Left lung (tissue), 10 donors: ENCODE results near the gene DPYSL5. TPM values are rescaled to one million over a fixed set of nuclear protein-coding genes. Genes with fewer than 3 reads are reported as not detected.
A peak's percentile ranks its signal among the peaks of the same experiment; 100 is the strongest.

ENCODE experiments used
- ATAC-seq: fragments of 200-7000 bp; cut with Tn5 transposase; one replicate; pipeline ENCODE4 v1.9.1; 2020; ENCODE audit warnings: moderate library complexity
- DNase-seq, 4 donors: peaks; one replicate each; pipeline ENCODE4 v3.0.0-alpha.2; 2013 to 2020
- H3K27ac ChIP-seq, 2 donors: fragments of 200-600 bp; sonication (generic) in 1 of 2; one replicate each; pipeline versions ENCODE4 v1.5.0 to v1.8.0; 2020 to 2021
- H3K27me3 ChIP-seq, 2 donors: fragments of 200-600 bp; sonication (generic) in 1 of 2; one replicate each; pipeline versions ENCODE4 v1.5.0 to v1.8.0; 2020 to 2021
- H3K36me3 ChIP-seq, 2 donors: fragments of 200-600 bp; sonication (generic) in 1 of 2; one replicate each; pipeline versions ENCODE4 v1.5.0 to v1.8.0; 2020 to 2021
- H3K4me1 ChIP-seq, 2 donors: fragments of 200-600 bp; one replicate each; pipeline ENCODE4 v1.8.0; 2021
- H3K4me3 ChIP-seq, 2 donors: fragments of 200-600 bp; sonication (generic) in 1 of 2; one replicate each; pipeline versions ENCODE4 v1.5.0 to v1.8.0; 2020 to 2021; ENCODE audit warnings: mild to moderate bottlenecking in 1 of 2
- H3K9me3 ChIP-seq, 2 donors: fragments of 200-600 bp; sonication (generic) in 1 of 2; one replicate each; pipeline versions ENCODE4 v1.5.0 to v1.8.0; 2020 to 2021
- CTCF ChIP-seq, 2 donors: fragments of 200-600 bp; sonication (generic) in 1 of 2; IDR thresholded peaks; one replicate each; pipeline versions ENCODE4 v1.5.0 to v1.8.0; 2021; ENCODE audit warnings: antibody characterized with exemption in 2 of 2
- intact Hi-C, 2 donors: fragments of 100-400 bp; cut with DNase I; formaldehyde crosslinking; loops; one replicate each; pipeline versions ENCODE4 v1.11.2 to v1.14.2; 2022
- polyA plus RNA-seq, 6 donors: library from polyadenylated mRNA; unstranded; fragments of 120-200 nt; gene quantifications; one replicate each; pipeline ENCODE4 v1.2.1, GENCODE V29; 2013; ENCODE audit not compliant: insufficient read length in 6 of 6
- total RNA-seq, 2 donors: library from RNA; stranded (reverse); fragmentation: NEBNext Ultra II Directional; extraction: Animal tissue kit (Norgen Biotek cat#: 25700); gene quantifications; one replicate each; pipeline ENCODE4 v1.2.1, GENCODE V29; 2021
- donor health status: DM: no; HTN: yes; CAD: no.
- donor health status: DM: no; HTN: no; CAD: no.

DPYSL5 gene
- total and polyA plus RNA-seq, 8 donors, result 0.07 to 0.37 (median 0.23) TPM; not detected in 2

GRCh38 chr2:26843041-26843440 is 4.9 kb upstream of the DPYSL5 start:
- Histone ChIP-seq H3K27me3 (peaks cover 33 to 94% of the 10 kb centered on the region in 2 donors), H3K4me3 (no peak overlapping the region), H3K27ac (no peak overlapping the region), H3K36me3 (no peaks in the 10 kb centered on the region), H3K4me1 (peaks cover 0 to 18% of the 10 kb centered on the region in 2 donors), H3K9me3 (no peaks in the 10 kb centered on the region)
- intact Hi-C loops, result loop anchor here in 1 of 2 donors (10.0 kb wide), 1 partner anchor 172 kb away; no protein-coding TSS in a partner anchor
- DNase-seq (no peak), ATAC-seq (no peak)
- no peak for TF ChIP-seq CTCF (IDR thresholded peaks at IDR 0.05)

- intact Hi-C loops, result loop anchor here in 1 of 2 donors (5.0 to 10.0 kb wide), 2 partner anchors 92 to 170 kb away; no protein-coding TSS in a partner anchor
- no peak for DNase-seq
- Histone ChIP-seq H3K4me3 (no peak overlapping the region), H3K27me3 (peaks cover 53 to 98% of the 10 kb centered on the region in 2 donors), H3K9me3 (no peaks in the 10 kb centered on the region), H3K36me3 (no peaks in the 10 kb centered on the region), H3K27ac (no peak overlapping the region), H3K4me1 (peaks cover 7 to 37% of the 10 kb centered on the region in 2 donors)
- no peak for TF ChIP-seq CTCF (IDR thresholded peaks at IDR 0.05)
- ATAC-seq, result no peak
Measured at GRCh38 chr2:26845021-26845420, 2.9 kb upstream of the DPYSL5 start.

GRCh38 chr2:26846334-26847306 is 1.3 kb upstream of the DPYSL5 start:
- peaks cover 7 to 37% of the 10 kb centered on the region in 2 donors for H3K4me1 ChIP-seq
- ATAC-seq, result peak; percentile 93
- no peak overlapping the region for H3K4me3 ChIP-seq
- no peaks in the 10 kb centered on the region for H3K9me3 ChIP-seq
- intact Hi-C loops, result loop anchor here in 1 of 2 donors (5.0 to 10.0 kb wide), 2 partner anchors 91 to 168 kb away; no protein-coding TSS in a partner anchor
- H3K36me3 ChIP-seq, result no peaks in the 10 kb centered on the region
- peak in 3 of 4 donors; percentile 55 to 88 (median 70) for DNase-seq
- no peak overlapping the region for H3K27ac ChIP-seq
- H3K27me3 ChIP-seq, result peaks cover 65 to 98% of the 10 kb centered on the region in 2 donors
- TF ChIP-seq CTCF (IDR thresholded peaks at IDR 0.05), result peak; percentile 39 to 68

- ATAC-seq (no peak), DNase-seq (no peak)
- intact Hi-C loops, result loop anchor here in 1 of 2 donors (5.0 to 10.0 kb wide), 2 partner anchors 90 to 168 kb away; no protein-coding TSS in a partner anchor
- H3K27me3 ChIP-seq, result peaks cover 72 to 98% of the 10 kb centered on the region in 2 donors
- no peaks in the 10 kb centered on the region for H3K9me3 ChIP-seq
- peak overlapping the region in 1 of 2 donors; percentile 18 for H3K4me3 ChIP-seq
- H3K36me3 ChIP-seq, result no peaks in the 10 kb centered on the region
- peaks cover 7 to 37% of the 10 kb centered on the region in 2 donors for H3K4me1 ChIP-seq
- H3K27ac ChIP-seq, result no peak overlapping the region
- TF ChIP-seq CTCF (IDR thresholded peaks at IDR 0.05), result no peak
Measured at GRCh38 chr2:26847307-26847654, 651 bp upstream of the DPYSL5 start.
